T-helper 2 cell (primary cell): ENCODE results near the gene CYP2A13.
"Not testable (repeated sequence)": the region's sequence is repeated elsewhere in the genome, so short reads cannot be mapped to it uniquely, and the experiment has no call there.

Source experiments
- DNase-seq, 5 experiments: peaks; one replicate each; pipeline versions ENCODE4 v3.0.0 to v3.0.0-alpha.2; 2012 to 2022
- total RNA-seq, 2 donors: gene quantifications; one replicate each; lab custom pipeline; 2026; lab: John Stamatoyannopoulos, UW

Gene CYP2A13, protein sequence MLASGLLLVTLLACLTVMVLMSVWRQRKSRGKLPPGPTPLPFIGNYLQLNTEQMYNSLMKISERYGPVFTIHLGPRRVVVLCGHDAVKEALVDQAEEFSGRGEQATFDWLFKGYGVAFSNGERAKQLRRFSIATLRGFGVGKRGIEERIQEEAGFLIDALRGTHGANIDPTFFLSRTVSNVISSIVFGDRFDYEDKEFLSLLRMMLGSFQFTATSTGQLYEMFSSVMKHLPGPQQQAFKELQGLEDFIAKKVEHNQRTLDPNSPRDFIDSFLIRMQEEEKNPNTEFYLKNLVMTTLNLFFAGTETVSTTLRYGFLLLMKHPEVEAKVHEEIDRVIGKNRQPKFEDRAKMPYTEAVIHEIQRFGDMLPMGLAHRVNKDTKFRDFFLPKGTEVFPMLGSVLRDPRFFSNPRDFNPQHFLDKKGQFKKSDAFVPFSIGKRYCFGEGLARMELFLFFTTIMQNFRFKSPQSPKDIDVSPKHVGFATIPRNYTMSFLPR
- total RNA-seq, result 0 to 0.07 reads per million in 2 donors

DNA sequence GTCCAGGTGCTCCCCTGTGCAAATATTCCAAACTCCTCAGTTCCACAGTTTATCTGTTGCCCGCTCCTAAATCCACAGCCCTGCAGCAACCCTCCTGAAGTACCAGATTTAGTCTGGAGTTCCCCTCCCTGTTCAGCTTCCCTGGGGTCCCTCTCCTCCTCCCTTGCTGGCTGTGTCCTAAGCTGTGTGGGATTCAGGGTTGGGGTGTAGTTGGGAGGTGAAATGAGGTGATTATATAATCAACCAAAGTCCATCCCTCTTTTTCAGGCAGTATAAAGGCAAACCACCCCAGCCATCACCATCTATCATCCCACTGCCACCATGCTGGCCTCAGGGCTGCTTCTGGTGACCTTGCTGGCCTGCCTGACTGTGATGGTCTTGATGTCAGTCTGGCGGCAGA lies at the start of gene CYP2A13:
TSS of gene CYP2A13 (plus strand) at position 301 of the 400 bp plus-strand sequence. CDS start at position 322, 21 bp downstream.
- no peak for DNase-seq

DNA sequence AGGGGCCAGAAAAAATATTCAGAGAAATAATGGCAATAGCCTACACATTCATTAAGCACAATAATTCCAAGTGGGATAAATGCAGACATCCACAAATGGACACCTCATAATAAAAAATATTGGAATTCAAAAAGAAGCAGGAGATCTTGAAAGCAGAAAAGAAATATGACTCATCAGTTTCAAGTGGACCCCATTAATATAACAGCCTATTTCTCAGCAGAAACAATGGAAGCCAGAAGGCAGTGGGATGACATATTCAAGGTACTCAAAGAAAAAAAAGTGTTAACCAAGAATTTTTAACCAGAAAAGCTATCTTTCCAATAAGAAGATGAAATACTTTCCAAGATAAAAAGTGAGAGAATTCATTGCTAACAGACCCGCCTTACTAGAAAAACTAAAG lies 48.4 kb upstream of the CYP2A13 start:
- DNase-seq, result no peak

DNA sequence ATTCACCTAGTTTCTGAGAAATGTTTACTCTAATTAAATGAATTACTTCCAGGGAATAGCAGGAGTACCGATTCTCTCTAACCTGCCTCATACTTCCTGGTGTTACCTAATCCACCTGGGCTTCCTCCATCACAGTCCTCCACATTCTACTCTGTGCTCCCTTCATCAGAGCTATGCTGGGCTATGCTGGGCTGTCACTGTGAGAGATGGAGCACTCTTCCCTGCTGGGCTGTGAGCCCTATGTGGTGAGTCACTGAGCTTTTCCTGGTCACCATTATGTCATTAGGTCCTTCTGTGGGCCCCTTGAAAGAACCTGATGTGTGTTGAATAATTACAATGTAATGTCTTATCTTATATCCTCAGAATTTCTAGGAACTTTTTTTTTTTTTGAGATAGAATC lies 43.2 kb upstream of the CYP2A13 start:
- not testable (repeated sequence) for DNase-seq

DNA sequence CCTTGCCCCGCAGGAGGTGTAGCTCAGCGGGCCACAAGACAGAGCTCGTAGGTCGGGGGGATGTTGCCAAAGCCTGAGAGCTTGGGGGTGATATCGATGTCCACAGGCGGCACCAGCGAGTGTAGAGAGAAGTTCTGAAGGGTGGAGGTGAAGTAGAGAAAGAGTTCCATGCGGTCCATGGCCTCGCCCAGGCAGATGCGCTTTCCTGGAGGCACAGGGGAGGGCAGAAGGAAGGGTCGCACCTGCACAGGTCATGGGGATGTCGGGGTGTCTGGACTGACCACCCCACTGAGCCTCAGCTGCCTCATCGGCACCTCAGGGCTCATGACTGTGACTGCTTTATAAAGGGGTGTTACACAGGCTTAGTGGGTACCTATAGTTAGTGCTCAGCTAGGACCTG lies 37.8 kb upstream of the CYP2A13 start:
- no peak for DNase-seq

DNA sequence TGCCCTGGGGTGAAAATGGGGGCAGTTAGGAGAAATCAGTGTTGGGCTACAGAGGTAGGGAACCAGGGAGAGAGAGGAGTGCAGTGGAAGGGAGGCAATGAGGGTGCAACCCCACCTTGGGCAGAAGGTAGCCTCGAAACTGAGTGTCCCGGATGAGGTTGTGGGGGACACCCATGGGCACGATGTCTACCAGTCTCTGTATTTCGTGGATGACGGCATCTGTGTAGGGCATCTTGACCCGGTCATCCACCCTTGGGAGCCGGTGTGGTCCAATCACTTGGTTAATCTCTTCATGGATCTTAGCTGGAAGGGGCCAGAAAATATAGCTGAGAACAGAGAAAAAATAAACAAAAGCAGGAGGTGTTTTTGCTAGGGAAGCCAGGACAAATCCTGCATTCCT lies 36.1 kb upstream of the CYP2A13 start:
- not testable (repeated sequence) for DNase-seq

DNA sequence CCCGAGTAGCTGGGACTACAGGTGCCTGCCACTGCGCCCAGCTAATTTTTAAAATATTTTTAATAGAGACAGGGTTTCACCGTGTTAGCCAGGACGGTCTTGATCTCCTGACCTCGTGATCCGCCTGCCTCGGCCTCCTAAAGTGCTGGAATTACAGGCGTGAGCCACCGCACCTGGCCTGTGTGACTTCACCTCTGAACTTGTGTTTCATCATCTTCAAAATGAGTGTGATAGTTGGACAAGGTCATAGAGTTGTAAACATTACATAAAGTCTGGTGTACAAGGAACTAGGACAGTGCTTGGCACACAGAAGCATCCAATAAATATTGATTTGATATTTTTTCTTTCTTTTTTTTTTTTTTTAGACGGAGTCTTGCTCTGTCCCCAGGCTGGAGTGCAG lies 34.9 kb upstream of the CYP2A13 start:
- not testable (repeated sequence) for DNase-seq

DNA sequence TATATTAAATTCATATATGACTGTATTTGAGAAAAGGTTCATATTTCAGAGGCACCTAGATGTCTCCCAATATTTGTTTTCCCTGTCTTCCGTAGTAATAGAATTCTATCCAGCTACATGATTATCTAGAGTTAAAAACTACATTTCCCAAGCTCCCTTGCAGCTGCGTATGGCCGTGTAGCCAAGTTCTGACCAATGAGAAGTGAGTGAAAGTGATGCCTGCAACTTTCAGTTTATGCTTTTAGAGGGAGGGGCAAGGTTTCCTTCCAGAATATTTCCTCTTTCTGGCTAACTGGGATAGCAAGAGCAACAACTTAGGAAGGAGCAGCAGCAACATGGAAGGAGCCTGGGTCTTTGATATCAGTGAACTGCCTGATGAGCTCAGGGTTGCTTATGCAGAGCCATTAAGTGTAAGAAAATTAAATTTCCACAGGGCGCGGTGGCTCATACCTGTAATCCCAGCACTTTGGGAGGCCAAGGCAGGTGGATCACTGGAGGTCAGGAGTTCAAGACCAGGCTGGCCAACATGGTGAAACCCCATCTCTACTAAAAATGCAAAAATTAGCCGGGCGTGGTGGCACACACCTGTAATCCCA lies 23.2 kb upstream of the CYP2A13 start:
- peak in 1 of 5 experiments; percentile 9 for DNase-seq

DNA sequence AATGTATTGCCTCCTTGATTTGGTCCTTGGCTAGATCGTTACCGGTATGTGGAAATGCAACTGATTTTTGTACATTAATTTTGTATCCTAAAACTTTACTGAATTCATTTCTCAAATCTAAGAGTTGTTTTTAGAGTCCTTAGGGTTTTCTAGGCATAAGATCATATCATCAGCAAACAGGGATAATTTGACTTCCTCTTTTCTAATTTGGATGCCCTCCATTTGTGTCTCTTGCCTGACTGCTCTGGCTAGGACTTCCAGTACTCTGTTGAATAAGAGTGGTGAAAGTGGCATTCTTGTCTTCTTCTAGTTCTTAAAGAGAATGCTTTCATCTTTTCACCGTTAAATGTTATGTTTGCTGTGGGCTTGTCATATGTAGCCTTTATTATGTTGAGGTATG lies 12.0 kb upstream of the CYP2A13 start:
- no peak for DNase-seq

DNA sequence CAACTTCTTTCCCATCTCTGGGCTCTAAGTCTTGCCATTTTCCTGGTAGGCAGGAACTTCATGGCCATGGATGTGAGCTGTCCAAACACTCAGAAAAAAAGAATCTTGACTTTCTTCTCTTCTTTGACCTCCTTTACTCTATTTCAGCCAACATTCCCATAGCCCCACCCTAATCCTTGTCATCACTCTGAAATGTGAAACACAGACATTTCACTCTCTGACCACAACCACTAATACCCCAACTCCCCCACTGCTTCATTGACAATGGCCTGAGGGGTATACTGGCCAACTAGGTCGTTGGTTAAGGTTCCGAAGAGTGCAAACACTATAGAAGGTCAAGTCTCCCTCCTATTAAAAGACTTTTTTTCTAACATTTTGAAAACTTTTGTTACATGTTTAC lies 4.7 kb upstream of the CYP2A13 start:
- no peak for DNase-seq

DNA sequence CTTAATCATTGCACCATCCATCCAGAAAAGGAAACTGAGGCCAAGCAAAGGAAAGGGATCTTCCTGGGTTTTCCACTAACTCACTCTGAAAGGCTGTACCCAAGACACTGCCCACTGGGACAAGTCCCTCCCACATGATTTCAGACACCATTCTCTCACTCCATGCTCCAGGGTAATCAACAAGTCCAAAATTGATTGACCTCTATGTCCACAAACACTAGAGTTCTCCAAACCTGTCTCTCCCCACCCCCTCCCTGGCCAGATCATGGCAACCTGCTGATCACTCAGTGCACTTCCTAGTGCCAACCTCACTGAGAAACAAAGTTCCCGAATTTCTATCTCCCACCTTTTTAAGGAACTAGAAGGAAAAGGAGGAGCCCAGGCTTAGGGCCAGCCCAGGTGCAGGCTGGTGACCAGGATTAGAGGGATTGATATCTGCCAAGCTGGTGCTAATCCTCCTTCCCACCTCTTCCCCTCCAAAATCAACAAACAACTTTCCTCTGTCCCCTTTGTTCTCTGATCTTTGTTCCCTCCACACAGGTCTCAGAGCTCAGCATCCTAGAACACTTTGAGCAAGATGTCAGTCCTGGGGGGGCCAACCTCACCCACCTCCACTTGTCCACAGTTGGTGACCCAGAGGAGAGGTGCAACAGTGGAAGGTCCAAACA lies 2.4 kb upstream of the CYP2A13 start:
- no peak for DNase-seq

DNA sequence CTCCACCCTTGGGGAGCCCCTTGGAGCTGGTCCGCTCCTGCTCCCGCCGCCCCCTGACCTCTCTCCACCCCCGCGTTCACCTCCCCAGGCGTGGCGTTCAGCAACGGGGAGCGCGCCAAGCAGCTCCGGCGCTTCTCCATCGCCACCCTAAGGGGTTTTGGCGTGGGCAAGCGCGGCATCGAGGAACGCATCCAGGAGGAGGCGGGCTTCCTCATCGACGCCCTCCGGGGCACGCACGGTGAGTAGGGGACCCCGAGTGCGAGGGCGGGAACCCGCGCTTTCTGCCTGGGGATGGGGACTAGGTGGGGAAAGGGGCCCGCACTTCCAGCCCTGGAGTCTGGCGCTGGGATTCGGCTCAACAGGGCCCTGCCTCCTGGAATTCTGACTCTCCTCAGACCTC lies 1.7 kb downstream of the CYP2A13 start:
- no peak for DNase-seq

DNA sequence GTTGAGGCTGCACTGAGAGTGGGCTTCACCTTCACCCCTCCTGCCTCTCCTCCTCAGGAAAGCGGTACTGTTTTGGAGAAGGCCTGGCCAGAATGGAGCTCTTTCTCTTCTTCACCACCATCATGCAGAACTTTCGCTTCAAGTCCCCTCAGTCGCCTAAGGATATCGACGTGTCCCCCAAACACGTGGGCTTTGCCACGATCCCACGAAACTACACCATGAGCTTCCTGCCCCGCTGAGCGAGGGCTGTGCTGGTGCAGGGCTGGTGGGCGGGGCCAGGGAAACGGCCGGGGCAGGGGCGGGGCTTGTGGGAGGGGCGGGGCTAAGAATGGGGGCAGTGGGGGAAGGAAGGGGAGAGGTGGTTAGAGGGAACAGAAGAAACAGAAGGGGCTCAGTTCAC lies 7.5 kb downstream of the CYP2A13 start:
- no peak for DNase-seq

DNA sequence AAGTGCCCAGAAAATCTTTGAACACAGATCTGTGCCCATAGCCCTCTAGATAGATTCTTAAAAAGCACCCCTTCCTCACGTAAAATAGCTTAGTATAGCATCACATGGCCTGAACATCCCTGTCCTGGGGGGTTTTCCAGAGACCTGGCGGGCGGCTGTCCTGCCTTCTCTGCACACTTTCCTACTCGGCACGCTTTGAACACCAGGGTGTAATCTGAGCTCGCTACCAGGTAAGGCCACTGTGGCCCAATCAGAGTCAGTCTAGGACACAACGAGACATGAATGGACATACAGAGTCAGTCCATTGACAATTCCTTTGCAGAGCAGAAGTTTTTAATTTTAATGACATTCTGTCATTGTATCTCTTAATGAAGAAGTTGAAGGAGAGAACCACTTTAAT lies 8.1 kb downstream of the CYP2A13 start:
- no peak for DNase-seq

DNA sequence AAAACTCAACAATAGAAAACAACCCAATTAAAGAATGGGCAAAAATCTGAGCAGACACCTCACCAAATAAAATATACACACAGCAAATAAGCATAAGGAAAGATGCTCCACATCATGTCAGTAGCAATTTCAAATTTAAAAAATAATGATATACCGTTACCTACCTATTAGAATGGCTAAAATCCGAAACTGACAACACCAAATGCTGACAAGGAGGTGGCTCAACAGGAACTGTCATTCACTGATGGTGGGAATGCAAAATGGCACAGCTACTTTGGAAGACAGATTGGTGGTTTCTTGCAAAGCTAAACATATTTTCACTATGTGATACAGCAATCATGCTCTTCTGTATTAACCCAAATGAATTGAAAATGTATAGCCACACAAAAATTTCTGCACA lies 9.1 kb downstream of the CYP2A13 start:
- no peak for DNase-seq

DNA sequence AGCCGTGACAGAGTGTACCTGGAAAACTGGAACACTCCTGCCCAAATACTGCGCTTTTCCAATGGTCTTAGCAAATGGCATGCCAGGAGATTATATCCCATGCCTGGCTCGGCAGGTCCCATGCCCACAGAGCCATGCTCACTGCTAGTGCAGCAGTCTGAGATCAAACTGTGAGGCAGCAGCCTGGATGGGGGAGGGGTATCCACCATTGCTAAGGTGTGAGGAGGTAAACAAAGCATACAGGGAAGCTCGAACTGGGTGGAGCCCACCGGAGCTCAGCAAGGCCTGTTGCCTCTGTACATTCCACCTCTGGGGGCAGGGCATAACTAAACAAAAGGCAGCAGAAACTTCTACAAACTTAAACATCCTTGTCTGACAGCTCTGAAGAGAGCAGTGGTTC lies 10.5 kb downstream of the CYP2A13 start:
- no peak for DNase-seq

DNA sequence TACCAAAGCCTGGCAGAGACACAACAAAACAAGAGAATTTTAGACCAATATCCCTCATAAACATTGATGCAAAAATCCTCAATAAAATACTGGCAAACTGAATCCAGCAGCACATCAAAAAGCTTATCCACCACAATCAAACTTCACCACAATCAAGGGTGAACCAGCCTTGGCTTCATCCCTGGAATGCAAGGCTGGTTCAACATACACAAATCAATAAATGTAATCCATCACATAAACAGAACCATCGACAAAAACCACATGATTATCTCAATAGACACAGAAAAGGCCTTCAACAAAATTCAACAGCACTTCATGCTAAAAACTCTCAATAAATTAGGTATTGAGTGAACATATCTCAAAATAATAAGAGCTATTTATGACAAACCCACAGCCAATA lies 14.0 kb downstream of the CYP2A13 start:
- DNase-seq, result not testable (repeated sequence)

DNA sequence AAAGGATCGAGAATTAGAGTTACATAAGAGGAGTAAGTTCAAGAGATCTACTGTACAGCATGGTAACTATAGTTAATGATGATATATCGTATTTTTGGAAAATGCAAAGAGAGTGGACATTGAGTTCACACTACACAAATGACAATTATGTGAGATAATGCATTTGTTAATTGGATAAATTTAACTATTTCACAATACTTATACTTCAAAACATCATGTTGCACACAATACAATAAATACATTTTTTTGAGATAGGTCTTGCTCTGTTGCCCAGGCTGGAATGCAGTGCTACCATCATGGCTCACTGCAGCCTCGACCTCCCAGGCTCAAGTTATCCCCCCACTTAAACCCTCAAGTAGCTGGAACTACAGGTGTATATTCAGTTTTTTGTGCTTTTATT lies 17.9 kb downstream of the CYP2A13 start:
- DNase-seq, result no peak

DNA sequence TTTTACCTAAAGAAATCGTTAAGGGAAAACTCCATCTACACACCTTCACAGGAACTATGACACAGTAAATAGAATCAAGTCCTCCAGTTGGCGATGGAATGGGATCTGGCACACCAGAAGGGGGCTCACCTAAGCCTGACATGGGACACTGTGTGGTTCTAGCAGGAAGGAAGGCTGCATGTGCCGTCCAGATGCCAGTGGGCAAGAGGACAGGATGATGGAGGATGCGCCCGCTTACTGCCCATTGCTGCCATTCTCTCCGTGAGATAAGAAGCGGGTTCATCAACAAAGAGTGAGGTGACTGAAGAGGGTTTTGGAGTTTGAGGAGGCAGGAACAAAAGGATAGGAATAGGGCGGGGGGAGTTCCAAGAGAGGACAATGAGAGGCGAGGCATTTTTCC lies 23.0 kb downstream of the CYP2A13 start:
- no peak for DNase-seq

DNA sequence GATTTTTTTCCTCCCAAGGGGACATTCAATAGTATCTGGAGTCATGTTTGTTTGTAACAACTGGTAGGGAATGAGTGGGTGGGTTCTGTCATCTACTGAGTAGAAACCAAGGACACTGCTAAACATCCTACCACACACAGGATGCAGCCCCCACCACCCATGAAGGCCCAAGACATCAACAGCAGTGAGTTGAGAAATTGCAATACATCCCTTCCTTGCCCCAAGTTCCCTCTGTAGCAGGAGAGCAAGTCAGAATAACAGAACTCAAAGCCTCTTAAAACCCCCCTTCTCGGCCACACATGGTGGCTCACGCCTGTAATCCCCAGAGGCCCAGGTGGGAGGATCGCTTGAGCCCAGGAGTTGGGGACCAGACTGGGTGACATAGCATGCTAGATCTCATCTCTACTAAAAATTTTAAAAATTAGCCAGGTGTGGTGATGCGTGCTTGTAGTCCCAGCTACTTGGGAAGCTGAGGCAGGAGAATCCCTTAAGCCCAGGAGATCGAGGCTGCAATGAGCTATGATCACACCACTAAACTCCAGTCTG lies 23.6 kb downstream of the CYP2A13 start:
- no peak for DNase-seq

DNA sequence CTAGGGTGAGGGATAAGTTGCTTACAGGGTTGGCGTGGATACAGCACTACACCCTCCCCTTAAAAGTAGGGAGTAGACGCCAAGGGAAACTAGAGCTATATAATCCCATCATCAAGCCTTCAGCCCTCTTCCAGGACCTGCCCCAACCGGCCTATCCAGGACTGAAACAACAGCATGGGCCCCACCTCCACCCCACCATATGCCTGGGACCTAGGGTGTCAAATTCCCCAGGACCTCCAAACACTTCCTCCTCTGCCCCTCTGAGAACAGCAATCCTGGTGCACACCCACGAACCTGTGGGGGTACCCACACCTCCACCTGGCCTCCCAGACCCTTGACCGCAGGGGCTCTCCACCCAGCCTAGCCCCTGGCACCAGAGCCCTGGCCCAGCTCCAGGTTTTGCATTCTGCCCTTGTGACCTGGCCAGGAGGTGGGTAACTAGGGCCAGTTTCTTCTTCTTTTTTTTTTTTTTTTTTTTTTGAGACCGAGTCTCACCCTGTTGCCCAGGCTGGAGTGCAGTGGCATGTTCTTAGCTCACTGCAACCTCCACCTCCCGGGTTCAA lies 24.6 kb downstream of the CYP2A13 start:
- no peak for DNase-seq

DNA sequence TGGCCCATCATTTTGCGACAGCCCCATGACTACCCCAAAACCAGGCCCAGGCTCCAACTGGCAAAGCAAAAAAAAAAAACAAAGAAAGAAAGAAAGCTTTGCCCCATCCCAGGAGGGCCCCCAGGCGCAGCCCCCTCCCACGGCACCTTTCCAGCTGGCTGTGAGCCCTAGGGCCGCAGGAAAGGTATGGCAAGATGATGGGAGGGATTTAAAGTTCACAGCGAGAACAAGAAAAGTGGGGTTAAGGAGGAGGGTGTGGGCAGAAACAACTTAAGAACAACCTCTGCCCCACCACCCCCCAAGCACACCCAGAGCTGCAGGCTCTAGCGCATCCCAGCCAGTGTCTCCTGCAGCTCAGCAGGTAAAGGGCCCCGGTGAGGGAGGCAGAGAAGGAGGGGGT lies 25.9 kb downstream of the CYP2A13 start, which contains the start of gene CYP2F1:
TSS of gene CYP2F1 (plus strand) at position 301 of the 400 bp plus-strand sequence. CDS start 1,757 bp downstream, outside the sequence.
- no peak for DNase-seq

DNA sequence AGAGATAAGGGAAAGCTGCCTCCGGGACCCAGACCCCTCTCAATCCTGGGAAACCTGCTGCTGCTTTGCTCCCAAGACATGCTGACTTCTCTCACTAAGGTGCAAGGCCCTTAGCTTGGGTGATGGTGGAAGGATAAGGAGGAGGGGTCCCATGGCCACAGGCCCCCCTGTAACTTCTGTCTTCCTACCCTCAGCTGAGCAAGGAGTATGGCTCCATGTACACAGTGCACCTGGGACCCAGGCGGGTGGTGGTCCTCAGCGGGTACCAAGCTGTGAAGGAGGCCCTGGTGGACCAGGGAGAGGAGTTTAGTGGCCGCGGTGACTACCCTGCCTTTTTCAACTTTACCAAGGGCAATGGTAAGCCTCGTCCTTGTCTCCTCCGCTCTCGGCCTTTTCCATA lies 28.0 kb downstream of the CYP2A13 start:
- no peak for DNase-seq
